ENCODE results near the gene SIDT2. TPM values are rescaled to one million over a fixed set of nuclear protein-coding genes. Genes with fewer than 3 reads are reported as not detected.

Gene SIDT2
- total RNA-seq, 1 experiment from 2014 or later, result 47.6 TPM

- Histone ChIP-seq H3K27ac (ENCODE audit: low read length) (no peak overlapping the region), H3K9me3 (ENCODE audit: control insufficient read depth, insufficient read depth, low read depth, low read length) (no peaks in the 10 kb centered on the region), H3K27me3 (ENCODE audit: control insufficient read depth, insufficient read depth, low read length) (no peaks in the 10 kb centered on the region), H3K36me3 (ENCODE audit: control insufficient read depth, insufficient read depth, low read length) (peaks cover 10% of the 10 kb centered on the region), H3K4me1 (ENCODE audit: control insufficient read depth, insufficient read depth, low read length) (peaks cover 23% of the 10 kb centered on the region), H3K4me3 (ENCODE audit: low read depth in 2 of 2, low read length in 2 of 2) (peak overlapping the region in 1 of 2 experiments; percentile 6; a peak in 2 of 4 replicates)
- DNase-seq (ENCODE audit: low read depth, low spot score) (no peak), ATAC-seq (no peak)
- TF ChIP-seq TCF7L2 (IDR thresholded peaks at IDR 0.05; ENCODE audit: low read depth, low read length) (no peak), SIN3A (IDR thresholded peaks at IDR 0.05; ENCODE audit: borderline replicate concordance, insufficient read depth, low read depth, low read length) (no peak), CTCF (IDR thresholded peaks at IDR 0.05) (no peak), POLR2AphosphoS5 (IDR thresholded peaks at IDR 0.05; ENCODE audit: low read depth, low read length) (no peak), REST (IDR thresholded peaks at IDR 0.05; ENCODE audit: insufficient read depth in 1 of 2, low read depth in 2 of 2, low read length in 1 of 2) (no peak)
- ChIA-PET POLR2A (no interaction called here), CTCF (interaction anchor here (0.5 to 0.7 kb wide), 4 partner anchors 9 to 356 kb away, joined by 3 to 5 read pairs (median 4); no protein-coding TSS in a partner anchor)
- intact Hi-C loops (cut with micrococcal nuclease; ENCODE audit: unreplicated experiment) (no loop called here), in situ Hi-C loops (cut with HindIII; ENCODE audit: low pct_unique_long_range_greater_than_20kb, low sequenced_read_pairs) (no loop called here)
- no TSS peak for BruUV-seq (replicated peaks)
Measured at GRCh38 chr11:117146521-117146920, 32.0 kb upstream of the SIDT2 start.

GRCh38 chr11:117152066-117152465, 26.5 kb upstream of the SIDT2 start:
- intact Hi-C loops (cut with micrococcal nuclease; ENCODE audit: unreplicated experiment) (no loop called here), in situ Hi-C loops (cut with HindIII; ENCODE audit: low pct_unique_long_range_greater_than_20kb, low sequenced_read_pairs) (no loop called here)
- Histone ChIP-seq H3K36me3 (ENCODE audit: control insufficient read depth, insufficient read depth, low read length) (peaks cover 4% of the 10 kb centered on the region; the same call in 1 of the 2 replicates), H3K4me3 (ENCODE audit: low read depth in 2 of 2, low read length in 2 of 2) (no peak overlapping the region), H3K27ac (ENCODE audit: low read length) (no peak overlapping the region), H3K4me1 (ENCODE audit: control insufficient read depth, insufficient read depth, low read length) (peaks cover 12% of the 10 kb centered on the region), H3K9me3 (ENCODE audit: control insufficient read depth, insufficient read depth, low read depth, low read length) (no peaks in the 10 kb centered on the region), H3K27me3 (ENCODE audit: control insufficient read depth, insufficient read depth, low read length) (no peaks in the 10 kb centered on the region)
- BruUV-seq (replicated peaks), result TSS peak; percentile 22
- POLR2A ChIA-PET, result no interaction called here
- ATAC-seq, result no peak
- CTCF ChIA-PET, result no interaction called here
- no peak for DNase-seq (ENCODE audit: low read depth, low spot score)
- TF ChIP-seq CTCF (IDR thresholded peaks at IDR 0.05) (no peak), POLR2AphosphoS5 (IDR thresholded peaks at IDR 0.05; ENCODE audit: low read depth, low read length) (no peak), TCF7L2 (IDR thresholded peaks at IDR 0.05; ENCODE audit: low read depth, low read length) (no peak), REST (IDR thresholded peaks at IDR 0.05; ENCODE audit: insufficient read depth in 1 of 2, low read depth in 2 of 2, low read length in 1 of 2) (no peak), SIN3A (IDR thresholded peaks at IDR 0.05; ENCODE audit: borderline replicate concordance, insufficient read depth, low read depth, low read length) (no peak)

Measured in Panc1 (cell line).